Right kidney (tissue), 9 donors: ENCODE measurements around the gene TERB2.
"Not testable (repeated sequence)": the region's sequence is repeated elsewhere in the genome, so short reads cannot be mapped to it uniquely, and the experiment has no call there.

ENCODE experiments used
- DNase-seq: peaks from one replicate; pipeline ENCODE4 v3.0.0-alpha.2; 2016
- long read RNA-seq, 8 donors: transcript quantifications; one replicate each; lab custom pipeline, GENCODE V29; 2026

The TERB2 gene, protein sequence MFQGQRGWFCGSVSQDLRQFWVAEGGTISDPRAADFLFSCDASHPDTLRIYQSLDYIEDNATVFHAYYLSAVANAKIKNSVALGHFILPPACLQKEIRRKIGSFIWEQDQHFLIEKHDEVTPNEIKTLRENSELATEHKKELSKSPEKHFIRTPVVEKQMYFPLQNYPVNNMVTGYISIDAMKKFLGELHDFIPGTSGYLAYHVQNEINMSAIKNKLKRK
- long read RNA-seq, donor 1, result 0 reads
- long read RNA-seq, donor 2, result 0 reads
- long read RNA-seq, donor 3, result 0 reads
- long read RNA-seq, donor 4, result 0 reads
- long read RNA-seq, donor 5, result 0 reads
- long read RNA-seq, donor 6, result 0 reads
- long read RNA-seq, donor 7, result 0 reads
- long read RNA-seq, donor 8, result 0 reads

DNA sequence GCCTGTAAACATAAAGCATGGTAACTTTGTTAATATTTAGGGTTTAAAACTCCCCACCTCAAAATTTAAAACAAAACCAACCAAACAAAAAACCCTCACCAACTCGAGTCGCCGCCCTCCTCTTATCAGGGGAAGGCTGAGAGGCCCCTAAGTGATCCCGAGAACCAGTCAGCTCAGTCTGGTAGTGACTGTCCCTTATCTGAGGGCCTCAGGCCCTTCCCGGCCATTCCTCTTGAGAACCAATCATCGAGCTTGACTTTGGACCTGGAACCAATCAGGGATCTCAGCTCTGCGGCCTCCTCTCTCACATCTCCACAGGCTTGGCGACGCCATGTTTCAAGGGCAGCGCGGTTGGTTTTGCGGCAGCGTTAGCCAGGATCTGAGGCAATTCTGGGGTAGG lies at the start of gene TERB2:
TERB2 (plus strand) TSS at position 300 of the 400 bp plus-strand sequence; CDS start at position 332, 32 bp downstream.
- DNase-seq, result no peak

DNA sequence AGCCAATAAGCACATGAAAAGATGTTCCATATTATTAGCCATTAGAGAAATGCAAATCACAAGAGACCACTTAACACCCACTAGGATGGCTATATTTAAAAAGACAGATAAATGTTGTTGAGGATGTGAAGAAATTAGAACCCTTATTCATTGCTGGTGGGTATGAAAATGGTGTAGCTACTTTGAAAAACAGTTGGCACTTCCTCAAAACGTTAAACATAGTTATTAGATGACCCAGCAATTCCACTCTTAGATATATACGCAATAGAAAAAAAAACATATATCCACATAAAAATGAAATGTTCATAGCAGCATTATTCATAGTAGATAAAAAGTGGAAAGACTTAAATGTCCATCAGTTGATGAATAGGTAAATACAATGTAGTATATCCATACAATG lies 47.1 kb upstream of the TERB2 start:
- DNase-seq, result no peak

DNA sequence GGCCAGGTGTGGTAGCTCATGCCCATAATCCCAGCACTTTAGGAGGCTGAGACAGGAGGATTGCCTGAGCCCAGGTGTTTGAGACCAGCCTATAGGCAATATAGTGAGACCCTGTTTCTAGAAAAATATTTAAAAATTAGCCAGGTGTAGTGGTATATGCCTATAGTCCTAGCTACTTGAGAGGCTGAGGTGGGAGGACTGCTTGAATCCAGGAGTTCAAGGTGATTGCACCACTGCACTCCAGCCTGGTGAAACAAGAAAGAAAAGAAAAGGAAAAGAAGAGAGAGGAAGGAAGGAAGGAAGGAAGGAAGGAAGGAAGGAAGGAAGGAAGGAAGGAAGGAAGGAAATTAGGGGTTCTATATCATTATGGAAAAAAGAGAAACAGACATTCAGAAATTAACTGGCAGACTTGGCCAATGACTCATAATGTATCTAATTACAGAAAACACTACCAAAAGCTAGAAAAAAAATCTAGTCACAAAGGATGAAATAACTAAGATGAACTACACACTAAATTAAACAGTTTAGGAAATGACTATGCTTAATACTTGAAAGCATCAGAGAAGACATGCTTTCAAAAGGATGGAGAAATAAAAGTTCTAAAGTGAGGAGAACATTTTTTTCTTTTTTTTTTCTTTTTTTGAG lies 45.4 kb upstream of the TERB2 start:
- no peak for DNase-seq

DNA sequence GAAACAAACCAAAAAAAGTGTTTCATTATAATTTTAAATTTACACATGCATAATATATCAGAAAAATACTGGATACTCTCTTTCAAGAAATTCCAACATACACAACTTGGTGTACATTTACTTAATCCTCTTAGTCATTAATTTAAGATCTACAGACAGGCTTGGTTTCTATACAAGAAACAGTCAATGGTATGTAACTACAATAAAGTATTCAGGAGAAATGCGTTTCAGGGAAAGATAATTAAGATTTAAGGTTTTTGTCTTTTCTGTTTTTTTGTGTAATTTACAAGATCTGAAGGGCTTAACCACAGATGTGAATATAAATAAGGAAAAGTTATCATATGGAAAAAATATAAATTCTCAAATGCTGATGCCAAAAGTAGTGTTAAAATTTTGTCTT lies 44.3 kb upstream of the TERB2 start:
- not testable (repeated sequence) for DNase-seq

DNA sequence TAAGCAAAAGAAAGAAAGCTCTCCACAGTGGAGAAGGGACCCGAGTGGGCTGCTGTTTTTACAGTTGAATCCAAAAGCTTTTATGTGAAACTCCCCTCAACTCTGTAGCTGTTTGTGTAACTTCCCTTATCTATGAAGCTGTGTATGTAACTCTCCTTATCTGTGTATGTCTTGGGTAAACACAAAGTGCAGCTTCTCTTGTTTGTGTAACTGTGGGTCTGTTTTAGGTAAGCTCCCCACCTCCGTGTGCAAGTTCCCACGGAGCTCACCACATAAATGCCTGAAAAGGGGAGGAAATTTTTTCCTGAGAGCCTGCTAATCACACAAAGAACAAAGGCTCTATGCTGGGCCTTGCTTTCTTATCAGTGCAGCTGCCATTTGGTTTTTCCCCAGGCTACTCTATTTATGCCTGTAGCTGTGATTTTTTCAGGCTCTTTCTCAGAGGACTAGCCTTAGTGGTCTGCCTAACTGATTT lies 43.5 kb upstream of the TERB2 start:
- DNase-seq, result not testable (repeated sequence)

DNA sequence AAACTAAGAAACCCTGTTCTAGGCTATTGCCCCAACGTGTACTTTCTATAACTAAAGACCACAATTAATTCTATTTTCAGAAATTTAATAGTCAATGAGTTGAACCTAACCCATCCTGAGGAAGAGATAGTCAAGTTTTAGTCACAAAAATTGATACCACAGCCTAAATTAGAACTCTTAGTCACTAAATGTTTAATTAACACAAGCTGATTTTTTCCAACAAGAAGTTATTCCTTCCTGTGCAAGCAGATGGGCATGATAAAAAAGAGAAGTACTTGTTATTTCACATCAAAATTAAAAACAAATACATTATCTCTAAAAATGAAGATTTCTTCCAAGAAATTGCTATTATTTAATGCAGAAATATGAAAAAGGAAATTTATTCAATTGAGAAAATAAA lies 38.4 kb upstream of the TERB2 start:
- no peak for DNase-seq

DNA sequence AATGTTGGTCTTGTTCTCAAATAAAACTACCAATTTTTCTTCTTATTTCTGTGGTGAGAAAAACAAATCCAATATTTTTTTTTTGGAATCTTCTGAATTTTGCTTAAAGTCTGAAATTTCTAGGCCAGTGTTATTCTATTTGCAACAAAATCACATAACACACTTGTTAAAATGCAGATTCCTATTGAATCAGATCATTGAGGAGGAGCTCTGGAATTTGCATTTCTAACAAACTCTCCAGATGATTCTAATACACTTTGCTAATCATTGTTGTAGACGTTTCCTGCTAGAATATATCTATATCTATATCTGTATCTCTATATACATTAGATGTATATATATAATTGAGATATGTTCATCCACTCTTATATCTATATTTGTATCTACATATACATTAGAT lies 27.8 kb upstream of the TERB2 start:
- not testable (repeated sequence) for DNase-seq

DNA sequence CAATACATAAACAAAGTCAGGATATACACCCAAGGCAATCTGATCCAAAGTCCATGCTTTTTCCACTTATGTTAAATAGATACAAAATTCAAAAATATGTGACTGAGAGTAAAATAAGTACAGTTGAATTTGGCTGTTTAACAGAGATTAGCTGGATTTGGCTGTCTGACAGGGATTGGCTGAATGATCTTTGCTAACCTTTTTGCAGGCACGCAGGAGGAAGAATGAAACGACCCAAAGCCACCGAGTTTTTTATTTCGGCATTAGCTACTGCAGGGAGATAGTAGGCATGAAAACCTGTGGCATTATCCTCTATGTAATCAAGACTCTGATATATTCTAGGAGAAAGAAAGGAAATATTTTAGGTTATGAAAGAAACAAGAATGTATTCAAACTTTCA lies 26.2 kb upstream of the TERB2 start:
- DNase-seq, result not testable (repeated sequence)

DNA sequence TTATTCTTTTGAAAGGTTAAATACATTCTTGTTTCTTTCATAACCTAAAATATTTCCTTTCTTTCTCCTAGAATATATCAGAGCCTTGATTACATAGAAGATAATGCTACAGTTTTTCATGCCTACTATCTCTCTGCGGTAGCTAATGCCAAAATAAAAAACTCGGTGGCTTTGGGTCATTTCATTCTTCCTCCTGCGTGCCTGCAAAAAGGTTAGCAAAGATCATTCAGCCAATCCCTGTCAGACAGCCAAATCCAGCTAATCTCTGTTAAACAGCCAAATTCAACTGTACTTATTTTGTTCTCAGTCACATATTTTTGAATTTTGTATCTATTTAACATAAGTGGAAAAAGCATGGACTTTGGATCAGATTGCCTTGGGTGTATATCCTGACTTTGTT lies 1.8 kb downstream of the TERB2 start:
- DNase-seq, result not testable (repeated sequence)

DNA sequence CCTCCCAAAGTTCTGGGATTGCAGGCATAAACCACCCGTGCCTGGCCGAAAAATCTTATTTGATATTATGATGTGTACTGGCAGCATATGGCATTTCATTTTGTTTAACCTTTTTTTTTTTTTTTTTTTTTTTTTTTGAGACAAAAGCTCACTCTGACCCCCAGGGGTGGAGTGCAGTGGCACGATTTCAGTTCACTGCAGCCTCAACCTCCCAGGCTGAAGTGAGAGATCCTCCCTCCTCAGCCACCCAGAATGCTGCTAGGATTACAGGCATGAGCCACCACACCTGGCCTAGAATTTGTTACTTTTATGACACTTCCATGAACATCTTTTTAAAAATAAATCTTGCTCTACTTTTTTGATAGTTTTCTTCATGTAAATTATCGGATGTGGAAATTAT lies 12.0 kb downstream of the TERB2 start:
- DNase-seq, result no peak

DNA sequence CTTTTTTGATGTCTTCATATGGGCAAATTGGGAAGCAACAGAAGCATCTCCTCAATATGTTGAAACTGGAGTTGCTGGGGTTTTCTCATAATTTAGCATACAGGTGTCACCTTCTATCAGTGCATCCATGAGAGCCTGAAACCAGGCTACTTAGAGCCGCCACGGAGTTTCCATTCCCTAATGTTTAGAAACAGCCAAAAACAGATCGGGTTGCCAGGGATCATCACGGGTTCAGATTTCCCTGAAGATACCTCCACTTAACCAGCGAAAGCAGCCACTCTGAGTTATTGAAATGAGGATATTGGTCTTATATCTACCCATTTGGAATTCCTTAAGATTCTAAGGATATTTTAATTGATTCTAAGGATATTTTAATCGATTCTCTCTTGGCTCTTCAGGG lies 14.5 kb downstream of the TERB2 start:
- DNase-seq, result no peak

DNA sequence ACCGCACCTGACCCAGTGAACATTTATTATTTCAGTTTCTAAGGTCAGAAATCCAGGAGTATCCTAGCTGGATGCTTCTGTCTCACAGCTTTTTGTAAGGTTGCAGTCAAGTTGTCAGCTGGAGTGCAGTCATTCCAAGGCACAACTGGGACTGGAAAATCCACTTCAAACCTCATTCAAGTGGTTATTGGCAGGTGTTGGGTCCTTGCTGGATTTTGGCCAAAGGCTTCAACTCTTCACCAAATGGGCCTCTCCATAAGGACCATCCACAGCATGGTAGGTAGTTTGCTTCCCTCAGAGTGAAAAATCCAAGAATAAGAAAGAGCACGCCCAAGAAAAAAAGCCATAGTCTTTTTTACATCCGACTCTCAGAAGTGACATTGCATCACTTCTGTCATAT lies 19.7 kb downstream of the TERB2 start:
- not testable (repeated sequence) for DNase-seq

DNA sequence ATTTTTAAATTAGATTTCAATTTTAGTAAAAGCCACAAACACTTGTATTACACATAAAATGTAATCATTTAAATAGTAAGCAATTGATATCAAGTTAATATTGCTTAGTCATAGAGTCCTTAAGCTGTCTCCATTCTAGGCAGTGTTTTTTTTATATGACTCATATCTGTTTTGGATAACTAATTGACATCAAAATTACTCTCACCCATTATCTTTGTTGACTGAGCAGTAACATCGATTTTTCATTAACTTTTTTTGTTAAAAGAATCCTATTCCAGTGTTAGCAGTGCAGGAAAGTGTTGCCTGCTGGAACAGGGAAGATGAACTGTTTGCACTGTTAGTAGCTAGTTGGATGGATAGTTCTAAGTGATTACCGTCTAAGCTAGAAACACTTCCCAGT lies 21.3 kb downstream of the TERB2 start:
- not testable (repeated sequence) for DNase-seq

DNA sequence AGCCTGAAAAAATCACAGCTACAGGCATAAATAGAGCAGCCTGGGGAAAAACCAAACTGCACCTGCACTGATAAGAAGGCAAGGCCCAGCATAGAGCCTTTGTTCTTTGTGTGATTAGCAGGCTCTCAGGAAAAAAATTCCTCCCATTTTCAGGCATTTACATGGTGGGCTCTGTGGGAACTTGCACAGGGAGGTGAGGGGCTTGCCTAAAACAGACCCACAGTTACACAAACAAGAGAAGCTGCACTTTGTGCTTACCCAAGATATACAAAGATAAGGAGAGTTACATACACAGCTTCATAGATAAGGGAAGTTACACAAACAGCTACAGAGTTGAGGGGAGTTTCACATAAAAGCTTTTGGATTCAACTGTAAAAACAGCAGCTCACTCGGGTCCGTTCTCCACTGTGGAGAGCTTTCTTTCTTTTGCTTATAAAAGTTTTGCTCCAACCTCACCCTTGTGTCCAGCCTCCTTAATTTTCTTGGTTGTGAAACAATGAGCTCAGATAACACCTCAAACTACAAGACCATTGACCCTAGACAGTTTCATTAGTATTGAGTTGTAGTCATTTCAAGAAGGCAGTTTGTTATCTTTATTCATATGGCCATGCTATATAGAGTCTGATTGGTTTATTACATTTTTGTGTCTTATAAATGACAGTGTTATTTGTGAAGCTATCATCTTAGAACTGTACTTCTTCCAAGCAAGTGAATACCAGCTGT lies 23.3 kb downstream of the TERB2 start:
- not testable (repeated sequence) for DNase-seq

DNA sequence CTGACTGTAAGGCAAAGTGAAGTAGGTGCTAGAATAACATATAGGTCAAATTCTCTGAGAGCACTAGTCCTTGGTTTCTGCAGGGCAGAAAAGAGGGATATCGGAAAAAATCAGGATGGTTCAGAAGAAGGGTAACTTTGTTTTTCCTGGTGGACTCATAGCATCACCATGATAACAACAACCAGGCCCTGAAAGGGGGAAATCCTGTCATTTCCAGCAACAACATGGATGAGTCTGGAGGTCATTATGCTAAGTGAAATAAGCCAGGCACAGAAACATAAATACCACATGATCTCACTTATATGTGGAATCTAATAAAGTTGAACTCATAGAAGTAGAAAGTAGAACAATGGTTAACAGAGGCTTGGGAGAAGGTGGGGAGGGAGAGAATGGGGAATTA lies 27.7 kb downstream of the TERB2 start:
- DNase-seq, result not testable (repeated sequence)

DNA sequence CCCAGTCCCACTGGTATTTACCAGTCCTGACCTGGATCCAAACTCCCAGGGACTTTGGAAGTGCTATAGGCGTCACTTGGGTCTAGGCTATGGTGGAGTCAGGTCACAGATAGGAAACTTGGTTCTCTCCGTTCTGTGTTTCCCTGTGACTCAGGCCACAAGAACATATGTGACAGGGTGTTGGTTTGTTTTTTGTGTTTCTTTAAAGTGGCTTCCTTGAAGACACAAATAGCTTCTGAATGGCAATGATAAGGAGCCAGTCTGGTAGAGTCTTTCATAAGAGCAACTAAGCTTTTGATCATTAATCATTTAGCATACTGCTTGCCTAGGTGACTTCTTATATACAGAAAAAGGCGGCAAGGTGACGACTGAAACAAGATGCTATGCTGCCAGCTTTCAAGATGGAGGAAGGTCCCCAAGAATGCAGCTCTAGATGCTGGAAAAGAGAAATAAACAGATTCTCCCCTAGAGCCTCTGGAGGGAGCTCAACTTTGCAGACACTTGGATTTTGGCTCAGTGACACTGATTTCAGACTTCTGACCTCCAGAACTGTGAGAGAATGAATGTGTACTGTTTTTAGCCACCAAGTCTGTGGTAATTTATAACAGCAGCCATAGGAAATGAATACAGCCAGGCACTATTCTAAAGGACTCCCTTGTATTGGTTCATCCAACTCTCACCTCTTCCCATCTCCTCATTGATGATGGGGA lies 30.0 kb downstream of the TERB2 start:
- not testable (repeated sequence) for DNase-seq

DNA sequence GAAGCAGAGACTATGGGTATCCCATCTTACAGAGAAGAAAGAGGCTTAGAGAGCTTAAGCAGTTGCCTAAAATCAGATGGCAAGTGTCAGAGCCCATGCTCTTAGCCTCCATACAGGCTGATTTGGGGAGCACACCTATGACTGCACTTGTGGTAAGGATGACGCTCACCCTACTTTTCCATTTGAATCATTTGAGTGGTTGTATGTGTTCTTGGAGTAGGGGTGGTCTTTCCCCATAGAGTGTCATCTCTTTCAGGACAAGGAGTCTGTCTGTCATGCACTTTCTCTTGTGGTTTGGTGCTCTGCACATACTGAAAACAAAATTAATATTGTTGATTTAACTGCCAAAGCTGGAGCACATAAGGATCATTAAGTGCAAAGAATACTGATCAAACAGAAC lies 31.2 kb downstream of the TERB2 start:
- DNase-seq, result not testable (repeated sequence)

DNA sequence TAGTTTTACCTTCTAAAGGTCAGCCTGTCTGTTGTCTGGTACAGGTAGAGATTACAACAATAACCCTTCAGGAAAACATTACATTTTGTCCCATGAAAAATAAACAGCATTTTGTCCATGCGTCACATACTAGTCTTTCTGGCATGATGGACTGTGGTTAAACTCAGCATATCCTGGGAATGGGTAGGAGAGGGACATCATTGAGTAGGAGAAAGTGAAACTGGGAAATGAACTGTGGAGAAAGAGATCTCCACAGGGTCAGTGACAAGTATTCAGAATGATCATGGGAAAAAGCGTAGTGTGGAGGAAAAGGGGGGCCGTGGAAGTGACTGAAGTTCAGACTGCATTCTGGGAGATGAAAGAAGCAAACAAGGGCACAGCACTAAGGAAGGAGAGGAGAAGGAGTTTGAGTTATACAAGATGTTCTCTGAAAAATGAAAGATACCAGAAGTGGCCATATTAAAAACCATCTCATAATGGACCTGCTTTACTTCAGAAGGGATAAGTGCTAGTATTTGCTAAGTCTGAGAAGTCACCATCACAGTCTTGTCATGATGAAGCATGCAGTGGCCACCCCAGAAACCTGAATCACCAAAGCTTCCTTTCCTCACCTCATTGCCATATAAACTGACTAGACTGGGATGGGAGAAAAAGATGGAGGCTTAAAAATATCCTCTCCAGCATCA lies 31.8 kb downstream of the TERB2 start:
- DNase-seq, result not testable (repeated sequence)

DNA sequence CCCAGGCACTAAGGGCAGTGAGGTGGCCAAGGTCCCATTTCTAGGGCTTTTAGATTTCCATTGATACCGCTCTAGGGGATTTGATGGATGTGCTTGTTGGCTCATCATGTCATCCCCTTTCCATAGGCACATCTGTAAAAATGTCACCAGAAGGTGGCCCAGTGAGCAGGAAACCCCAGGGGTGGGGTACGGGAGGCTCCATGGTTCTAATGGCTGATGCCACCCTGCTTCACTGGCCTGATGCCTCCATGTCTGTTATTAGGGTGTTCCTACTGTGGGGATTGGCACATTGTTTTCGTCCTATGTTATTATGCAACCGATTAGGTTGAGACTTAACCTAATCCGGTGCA lies 32.4 kb downstream of the TERB2 start:
- not testable (repeated sequence) for DNase-seq

DNA sequence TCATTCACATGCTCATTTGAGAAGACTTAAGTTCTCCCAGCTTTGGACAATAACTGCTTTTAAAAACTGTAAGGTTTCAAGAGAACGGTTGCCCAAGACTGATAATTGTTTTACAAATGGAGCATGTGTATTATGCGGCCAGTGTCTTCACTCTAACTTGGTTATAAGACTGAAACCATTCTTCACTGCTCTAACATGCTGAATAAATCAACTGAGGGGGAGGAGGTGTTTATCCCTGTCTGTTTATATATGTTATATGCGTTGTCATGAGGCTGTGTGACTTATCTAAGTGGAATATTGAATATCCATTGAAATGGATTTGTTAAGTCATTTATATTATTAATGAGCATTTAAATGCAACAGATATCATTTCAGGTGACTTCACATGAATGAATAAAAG lies 41.1 kb downstream of the TERB2 start:
- DNase-seq, result not testable (repeated sequence)

DNA sequence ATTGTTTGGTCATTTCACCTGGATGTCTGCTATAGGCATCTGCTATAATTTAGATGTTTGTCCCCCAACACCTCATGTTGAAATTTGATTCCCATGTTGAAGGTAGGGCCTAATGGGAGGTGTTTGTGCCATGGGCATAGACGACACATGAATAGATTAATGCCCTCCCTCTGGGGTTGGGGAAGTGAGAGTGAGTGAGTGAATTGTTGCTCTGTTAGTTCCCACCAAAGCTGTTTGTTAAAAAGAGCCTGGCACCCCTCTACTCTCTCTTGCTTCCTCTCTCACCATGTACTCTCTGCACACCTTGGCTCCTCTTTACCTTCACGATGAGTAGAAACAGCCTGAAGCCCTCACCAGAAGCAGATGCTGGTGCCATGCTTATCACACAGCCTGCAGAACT lies 42.6 kb downstream of the TERB2 start:
- DNase-seq, result no peak

DNA sequence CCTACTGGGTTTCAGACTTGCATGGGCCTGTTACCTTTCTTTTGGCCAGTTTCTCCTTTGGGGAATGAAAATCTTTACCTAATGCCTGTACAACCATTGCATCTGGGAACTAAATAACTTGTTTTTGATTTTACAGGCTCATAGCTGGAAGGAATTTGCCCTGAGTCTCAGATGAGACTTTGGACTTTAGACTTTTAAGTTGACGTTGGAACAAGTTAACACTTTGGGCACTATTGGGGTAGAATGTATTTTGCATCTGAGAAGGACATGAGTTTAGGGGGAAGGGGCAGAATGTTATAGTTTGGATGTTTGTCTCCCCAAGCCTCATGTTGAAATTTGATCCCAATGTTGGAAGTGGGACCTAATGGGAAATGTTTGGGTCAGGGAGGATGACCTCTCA lies 44.7 kb downstream of the TERB2 start:
- not testable (repeated sequence) for DNase-seq
